SHP77 (cell line): ENCODE results near the gene SYNGR1.
"Not testable (repeated sequence)": the region's sequence is repeated elsewhere in the genome, so short reads cannot be mapped to it uniquely, and the experiment has no call there.

Source experiments
- DNase-seq, 2 experiments: peaks; one replicate each; lab custom pipeline; 2025; lab: John Stamatoyannopoulos, UW

Gene SYNGR1

DNA sequence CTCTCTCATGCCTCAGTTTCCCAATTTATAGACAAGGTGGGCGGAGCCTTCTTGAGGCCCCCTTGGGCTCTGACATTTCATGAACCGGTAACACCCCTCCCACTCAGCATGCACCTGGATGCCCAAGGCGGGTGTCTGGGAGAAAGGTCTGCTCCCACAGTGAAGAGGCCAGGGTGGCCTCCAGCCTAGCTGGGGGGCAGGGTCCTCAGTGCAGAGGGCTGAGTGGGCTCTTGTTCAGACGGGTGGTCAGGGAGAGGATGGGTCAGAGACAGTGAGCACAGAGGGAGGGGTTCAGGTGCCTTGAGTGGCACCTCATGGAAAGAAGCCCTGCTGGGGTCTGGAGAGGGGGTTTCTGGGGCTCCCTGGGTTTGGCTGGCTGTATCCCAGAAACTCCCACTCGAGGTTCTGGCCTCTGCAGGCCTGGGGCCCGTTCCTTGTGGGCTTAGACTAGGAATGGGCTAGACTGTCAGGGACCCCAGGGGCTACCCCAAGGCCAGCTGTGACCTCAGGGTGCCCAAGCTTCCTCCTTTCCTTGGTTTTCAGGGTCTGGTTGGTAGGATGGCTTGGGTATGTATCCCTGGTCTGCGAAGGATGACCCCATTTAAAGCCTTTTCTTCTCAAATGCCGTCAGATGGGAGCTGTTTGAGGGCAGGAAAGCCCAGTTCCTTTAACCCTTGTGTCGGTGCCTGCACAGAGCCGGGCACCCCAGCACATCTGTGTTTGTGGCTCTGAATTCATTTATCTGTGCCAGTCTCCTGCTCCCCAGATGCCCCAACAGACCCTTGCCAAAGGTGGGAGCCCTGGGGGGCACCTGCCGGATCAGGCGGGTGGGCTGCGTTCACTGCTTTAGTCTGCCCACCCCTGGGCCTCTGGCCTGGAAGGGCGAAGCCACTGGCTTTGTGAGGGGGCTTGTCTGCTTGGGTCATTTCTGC is 1.2 kb downstream of the SYNGR1 start:
- no peak for DNase-seq

DNA sequence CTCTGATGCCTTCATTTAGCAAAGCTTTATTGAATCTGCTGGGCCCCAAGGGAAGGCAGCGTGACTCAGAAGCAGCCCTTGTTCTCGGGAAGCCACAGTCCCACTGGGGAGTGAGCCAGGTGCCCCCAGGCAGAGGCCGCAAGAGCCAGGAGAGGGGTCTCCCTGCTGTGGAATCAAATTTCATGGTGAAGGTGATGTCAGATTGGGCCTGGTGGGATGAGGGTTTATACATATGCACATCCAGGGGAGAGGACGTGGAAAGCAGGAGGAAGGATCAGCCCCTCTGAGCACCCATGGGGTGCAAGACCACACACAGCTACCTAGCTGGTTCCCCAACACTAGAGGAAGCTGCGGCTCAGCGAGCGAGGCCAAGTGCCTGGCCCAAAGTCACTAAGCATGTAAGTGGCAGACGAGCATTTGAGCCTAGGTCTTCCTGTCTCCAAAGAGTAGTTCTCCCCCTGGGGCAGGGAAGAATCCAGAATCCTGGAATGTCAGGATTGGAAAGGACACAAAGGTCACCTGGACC is 2.0 kb downstream of the SYNGR1 start:
- no peak for DNase-seq

DNA sequence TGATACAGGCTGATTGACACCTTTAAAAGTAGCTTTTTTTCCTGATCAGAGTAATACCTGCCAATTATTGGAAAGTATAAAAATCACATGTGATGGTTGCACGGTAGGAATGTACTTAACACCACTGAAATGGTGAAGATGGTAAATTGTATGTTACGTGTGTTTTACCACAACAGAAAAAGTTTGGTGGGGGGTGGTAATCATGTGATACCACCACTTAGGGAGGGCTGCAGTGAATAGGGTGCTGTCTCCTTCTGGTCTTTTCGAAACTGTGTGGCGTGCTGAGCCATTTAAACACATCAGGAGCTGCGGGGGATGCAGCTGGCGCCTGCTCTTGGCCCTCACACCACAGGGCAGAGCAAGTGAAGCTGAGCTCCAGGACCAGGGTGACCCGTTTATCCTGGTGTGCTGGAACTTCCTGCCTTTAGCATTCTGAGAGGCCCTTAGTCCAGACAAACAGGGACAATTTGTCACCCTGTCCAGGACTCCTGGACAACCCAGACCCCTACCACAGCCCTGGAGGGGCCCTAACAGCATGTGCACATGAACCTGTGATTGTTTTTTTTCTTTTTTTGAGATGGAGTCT is 2.6 kb downstream of the SYNGR1 start:
- no peak for DNase-seq

DNA sequence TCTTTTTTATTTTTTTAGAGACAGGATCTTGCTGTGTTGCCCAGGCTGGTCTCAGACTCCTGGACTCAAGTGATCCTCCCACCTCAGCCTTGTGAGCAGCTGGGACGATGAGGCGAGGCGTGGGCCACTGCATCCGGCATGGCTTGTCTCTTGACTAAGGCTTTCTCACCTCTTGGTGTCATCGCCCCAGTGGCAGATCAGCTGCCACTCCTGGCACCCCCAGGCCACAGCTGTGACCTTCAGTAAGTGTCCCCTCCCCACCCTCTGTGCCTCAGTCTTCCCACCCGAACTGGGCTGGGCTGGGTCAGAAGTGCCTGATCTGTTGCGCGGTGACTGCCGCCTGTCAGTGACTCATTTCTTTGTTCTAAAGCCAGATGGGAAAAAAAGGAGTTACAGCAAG is 3.6 kb downstream of the SYNGR1 start:
- DNase-seq: no peak

DNA sequence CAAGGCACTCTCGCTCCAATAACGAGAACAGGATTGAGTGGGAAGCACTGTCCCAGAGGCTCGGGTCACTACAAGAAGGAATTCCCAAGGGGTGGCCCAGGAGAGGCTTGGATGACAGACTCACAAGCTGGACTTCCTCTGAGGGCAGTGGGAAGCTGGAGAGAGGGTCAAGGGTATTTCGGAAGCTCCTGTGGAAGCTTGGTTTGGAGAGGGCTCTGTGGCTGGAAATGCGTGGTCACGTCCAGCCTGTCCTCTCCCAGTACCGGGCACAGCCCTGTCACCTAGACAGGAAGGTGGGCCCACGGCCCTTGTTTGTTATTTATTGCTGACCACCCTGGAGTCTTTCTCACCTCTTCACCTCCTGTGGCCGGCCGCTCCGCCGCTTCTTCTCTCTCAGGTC is 5.3 kb downstream of the SYNGR1 start:
- DNase-seq: no peak

DNA sequence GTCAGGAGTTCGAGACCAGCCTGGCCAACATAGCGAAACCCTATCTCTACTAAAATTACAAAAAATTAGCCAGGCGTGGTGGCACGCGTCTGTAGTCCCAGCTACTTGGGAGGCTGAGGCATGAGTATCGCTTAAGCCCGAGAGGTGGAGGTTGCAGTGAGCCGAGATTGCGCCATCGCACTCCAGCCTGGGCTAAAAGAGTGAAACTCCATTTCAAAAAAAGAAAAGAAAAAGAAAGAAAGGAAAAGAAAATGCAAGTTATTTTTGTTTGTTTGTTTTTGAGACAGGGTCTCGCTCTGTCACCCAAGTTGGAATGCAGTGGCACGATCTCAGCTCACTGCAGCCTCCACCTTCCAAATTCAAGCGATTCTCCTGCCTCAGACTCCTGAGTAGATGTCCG is 6.0 kb downstream of the SYNGR1 start:
- DNase-seq: not testable (repeated sequence)

DNA sequence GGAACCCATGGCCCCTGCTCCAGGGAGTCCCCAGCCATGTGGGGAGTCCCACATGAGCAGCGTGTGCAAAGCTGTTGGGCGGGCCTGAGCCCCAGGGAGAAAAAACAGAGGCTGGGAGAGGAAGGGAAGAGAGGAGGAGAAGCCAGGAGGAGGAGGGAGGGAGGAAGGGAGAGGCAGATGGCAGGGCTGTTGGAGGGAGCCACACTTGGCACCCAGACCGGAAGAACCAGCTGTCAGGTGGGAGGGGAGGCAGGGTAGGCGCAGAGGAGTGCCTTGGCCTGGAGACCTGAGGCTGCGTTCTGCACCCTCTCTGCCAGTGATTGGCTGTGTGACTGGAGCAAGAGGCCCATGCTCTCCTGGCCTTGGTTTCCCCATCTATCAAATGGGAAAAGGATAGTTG is 6.7 kb downstream of the SYNGR1 start:
- peak; percentile 8 to 71 for DNase-seq

DNA sequence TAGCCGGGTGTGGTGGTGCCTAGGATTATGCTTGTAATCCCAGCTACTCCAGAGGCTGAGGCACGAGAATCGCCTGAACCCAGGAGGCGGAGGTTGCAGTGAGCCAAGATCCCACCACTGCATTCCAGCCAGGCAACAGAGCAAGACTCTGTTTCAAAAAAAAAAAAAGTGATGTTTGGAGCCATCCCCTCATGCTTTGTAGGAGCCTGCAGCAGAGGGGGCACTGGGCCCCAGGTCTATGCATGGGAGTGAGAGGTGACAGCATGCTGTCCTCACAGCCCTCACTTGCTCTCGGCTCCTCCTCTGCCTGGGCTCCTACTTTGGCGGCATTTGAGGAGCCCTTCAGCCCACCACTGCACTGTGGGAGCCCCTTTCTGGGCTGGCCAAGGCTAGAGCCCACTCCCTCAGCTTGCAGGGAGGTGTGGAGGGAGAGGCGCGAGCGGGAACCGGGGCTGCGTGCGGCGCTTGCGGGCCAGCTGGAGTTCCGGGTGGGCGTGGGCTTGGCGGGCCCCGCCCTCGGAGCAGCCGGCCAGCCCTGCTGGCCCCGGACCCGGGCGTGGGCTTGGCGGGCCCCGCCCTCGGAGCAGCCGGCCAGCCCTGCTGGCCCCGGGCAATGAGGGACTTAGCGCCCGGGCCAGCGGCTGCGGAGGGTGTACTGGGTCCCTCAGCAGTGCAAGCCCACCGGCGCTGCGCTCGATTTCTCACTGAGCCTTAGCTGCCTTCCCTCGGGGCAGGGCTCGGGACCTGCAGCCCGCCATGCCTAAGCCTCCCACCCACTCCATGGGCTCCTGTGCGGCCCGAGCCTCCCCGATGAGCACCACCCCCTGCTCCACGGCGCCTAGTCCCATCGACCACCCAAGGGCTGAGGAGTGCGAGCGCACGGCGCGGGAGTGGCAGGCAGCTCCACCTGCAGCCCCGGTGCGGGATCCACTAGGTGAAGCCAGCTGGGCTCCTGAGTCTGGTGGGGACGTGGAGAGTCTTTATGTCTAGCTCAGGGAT is 7.6 kb downstream of the SYNGR1 start:
- DNase-seq: not testable (repeated sequence)

DNA sequence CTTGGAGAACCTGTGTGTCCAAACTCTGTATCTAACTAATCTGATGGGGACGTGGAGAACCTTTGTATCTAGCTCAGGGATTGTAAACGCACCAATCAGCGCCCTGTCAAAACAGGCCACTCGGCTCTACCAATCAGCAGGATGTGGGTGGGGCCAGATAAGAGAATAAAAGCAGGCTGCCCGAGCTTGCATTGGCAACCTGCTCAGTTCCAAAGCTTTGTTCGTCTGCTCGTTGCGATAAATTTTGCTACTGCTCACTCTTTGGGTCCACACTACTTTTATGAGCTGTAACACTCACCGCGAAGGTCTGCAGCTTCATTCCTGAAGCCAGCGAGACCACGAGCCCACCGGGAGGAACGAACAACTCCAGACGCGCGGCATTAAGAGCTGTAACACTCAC is 8.4 kb downstream of the SYNGR1 start:
- not testable (repeated sequence) for DNase-seq

DNA sequence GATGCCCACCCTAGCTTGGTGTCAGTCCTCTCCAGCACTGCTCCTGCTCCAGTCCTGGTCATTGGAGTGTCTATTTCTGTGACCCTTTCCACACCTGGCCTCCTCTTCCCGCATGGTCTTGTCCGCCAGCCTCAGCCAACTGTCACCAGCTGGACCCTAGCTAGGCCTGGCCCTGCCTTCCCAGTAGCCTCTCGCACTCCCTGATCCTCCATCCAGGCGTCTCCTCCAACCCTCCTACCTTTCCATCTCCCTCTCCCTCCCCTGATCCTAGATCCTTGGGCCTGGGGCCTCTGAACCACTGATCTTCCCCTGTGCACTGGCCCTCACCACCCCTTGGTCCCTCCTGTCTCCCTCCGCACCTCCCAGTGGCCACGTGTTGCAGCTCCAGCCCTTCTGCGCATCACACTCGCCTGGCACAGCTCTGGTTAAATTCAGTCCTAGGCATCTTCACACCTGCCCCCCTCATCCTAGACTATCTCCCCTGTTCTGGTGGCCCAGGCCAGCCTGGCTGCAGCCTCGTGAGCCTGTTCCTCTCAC is 9.9 kb downstream of the SYNGR1 start:
- DNase-seq: no peak

DNA sequence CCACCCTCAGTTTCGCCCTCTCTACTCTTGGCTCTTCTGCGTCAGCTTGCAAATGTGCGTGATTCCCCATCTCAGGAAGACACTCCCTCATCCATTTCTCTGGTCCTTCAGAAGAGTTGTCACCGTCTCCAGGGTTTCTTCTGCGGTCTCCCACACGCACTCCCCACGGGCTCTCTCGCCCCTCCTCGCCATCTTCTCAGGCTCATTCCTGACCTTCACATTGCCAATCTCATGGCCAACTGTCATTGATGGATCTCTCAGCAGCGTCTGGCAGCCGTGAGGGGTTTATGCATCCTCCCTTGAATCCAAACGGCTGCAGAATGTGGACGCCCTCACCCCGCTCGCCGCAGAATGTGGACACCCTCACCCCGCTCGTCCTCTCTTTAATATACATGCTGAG is 10.5 kb downstream of the SYNGR1 start:
- DNase-seq: no peak

DNA sequence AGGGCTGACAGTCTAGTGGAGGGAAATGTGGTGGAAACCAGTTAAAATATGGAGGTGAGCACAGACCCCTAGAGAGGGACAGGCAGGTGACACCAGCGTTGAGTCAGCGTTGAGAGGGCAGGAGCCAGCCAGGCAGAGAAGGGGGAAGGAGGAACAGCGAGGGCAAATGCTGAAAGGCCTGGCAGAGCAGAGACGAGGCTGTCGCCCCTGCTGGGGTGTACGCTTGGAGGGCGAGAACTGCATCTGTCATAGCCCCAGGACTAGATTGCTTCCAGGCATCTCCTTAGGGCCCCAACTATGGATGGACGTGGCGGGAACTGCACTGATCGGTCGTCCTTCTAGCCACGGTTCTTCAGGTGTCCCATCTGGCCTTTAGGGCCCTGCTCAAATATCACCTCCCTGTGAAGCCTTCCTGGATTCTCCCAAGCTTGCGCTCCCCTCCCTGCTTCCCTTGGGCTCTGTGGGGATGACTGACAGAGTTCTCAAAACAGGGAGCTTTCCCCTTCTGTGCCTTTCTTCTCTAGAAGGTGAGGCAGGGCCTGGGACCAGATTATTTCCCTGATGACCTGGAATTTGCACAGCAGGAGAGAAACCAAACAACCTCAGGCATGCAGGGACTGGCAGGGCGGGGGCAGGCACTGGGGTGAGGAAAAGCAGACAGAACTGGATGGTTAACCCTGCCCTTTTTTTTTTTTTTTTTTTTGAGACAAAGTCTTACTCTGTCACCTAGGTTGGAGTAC is 11.1 kb downstream of the SYNGR1 start:
- no peak for DNase-seq

DNA sequence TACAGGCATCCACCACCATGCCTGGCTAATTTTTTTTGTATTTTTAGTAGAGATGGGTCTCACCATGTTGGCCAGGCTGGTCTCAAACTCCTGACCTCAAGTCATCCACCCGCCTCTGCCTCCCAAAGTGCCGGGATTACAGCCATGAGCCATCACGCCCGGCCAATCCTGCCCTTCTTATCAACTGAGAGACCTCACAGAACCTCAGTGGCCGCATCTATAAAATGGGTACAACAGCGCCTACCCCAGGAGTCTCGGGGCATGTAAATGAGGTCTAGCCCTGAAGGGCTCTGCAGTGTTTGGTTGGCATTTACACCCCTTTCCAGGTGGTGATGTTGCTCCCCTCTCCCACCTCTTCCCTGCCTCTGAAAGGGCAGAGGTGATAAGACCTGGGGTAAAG is 11.7 kb downstream of the SYNGR1 start:
- DNase-seq: no peak

DNA sequence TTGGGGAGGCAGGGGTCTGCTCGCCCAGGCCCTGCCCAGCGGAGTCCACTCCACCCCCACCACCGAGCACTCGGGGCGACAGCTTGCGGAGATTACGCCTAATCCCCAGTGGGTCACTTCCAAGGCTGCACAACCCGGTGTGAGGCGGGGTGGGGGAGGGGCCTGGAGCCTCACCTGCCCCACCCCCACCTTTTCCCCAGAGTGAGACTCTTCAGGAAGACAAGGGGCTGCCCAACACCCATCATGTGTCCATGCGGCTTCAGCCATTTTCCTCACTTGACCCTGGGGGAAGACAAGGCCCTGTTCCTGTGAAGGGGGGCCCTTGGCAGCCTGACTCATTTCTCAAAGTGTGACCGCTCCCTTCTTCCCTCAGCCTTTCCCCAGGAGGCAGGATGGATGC is 12.5 kb downstream of the SYNGR1 start:
- no peak for DNase-seq

DNA sequence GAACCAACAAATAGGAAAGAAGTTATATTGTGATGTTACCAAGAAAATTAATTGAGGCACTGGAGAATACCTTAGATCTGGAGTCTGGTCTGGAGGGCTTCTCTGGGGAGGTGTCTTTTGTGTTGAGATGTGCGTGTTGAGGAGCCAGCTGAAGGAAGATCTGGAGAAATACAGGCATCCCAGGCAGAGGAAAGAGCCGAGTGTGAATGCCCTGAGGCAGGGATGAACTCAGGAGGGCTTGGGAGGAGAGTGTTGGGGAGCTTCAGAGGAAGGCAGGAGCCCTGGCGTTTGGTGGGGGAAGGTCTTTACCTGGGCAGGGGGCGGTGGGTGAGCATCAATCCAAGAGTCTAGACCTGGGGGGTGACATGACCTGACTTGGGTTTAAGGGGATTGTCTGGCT is 13.1 kb downstream of the SYNGR1 start:
- no peak for DNase-seq

DNA sequence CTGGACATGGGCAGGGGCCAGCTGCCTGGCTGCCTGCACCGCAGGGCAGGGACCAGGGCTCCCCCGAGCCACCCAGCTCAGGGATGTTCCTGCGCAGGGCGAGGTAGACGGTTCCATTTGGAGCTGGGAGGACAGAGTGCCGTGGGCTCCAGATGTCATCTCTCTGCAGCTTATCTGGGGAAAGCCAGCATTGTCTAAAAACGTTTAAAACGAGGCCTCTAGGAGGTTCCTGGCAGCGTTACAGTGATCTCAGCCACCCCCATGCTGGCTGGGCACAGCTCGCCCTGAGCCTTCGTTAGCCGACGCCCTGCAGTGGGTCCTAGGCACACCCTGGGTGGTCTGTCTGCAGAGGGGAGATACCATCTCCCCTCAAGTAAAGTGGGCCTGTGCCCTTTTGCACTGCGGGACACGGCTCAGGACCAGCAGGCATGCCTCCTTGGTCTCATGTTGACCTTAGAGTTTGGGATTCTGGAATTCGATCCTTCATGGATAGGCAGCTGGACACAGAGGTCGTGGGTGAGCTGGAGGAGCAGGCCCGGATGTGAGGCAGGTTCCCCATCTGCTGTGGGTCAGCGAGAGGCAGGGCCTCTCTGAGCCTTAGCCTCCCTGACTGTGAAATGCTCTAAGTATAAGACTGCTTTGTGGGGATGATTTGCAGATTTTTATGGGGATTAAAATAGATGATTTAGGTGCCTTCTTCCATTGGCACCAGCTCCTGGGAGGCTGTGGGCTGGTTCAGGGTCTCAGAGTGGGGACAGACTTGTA is 14.1 kb downstream of the SYNGR1 start:
- DNase-seq: no peak

DNA sequence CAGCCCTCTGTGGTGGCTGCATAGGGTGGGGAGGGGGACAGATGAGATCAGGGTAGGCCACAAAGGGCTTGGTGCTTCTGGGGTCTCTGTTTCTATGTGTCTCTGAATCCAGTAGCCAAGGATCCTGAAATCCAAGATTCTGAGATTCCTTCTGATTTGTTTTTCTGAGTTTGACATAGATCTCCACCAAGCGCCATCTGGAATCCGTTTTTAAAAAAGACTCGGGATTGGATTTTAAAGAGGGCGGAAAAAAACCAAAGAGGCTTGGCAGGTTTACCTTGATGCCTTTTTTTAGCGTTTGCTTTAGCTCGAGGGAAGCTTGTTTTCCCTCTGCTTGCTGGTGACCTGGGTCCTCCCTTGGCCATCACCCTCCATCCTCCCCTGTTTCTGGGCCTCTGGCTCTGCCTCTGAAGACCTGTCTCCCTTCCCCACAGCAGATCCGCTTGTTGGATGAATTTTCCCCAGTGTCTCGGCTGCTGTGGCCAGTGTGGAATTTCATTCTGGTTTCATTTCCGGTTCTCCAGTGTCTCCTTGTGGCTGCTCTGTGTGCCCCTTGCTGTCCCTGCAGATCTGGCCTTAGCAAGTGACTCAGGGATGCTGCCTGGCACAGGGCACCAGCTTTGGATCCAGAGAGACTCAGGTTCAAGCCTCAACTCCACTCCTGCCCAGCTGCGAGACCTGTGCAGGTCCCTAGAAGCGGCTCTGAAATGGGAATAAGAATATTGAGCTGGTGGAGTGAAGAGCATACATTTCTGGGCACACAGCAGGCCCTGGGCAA is 15.1 kb downstream of the SYNGR1 start:
- no peak for DNase-seq

DNA sequence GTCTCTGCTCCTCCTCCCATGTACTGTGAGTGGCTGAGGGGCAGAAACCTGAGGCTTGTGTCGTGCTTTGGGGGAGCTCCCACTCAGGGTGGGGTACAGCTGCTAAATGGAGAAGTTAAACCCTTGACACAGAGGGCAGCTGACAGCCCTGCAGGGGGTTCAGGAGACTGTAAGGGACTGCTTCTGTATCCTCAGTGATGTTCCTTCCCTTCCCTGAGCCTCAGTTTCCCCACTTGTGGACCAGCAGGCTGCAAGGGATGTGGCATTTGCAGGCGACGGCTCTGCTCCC is 15.6 kb downstream of the SYNGR1 start:
- DNase-seq: no peak

DNA sequence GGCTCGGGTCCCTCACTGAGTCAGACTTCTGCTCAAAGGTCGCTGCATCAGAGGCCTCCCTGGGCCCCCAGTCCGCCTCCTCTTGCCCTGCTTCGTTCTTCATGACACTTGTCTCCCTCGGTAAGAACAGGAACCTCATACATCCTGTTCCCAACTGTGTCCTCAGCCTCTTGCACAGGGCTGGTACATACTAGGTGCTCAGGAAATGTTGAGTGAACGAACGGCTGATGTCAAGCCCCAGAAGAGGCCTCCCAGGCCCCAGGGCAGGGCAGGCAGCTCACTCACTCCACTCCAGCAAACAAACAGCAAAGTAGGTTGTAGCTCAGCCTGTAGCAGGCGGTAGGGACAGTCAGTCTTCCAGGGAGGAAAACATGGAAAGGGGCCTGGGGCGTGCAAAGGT is 17.2 kb downstream of the SYNGR1 start:
- DNase-seq: no peak

DNA sequence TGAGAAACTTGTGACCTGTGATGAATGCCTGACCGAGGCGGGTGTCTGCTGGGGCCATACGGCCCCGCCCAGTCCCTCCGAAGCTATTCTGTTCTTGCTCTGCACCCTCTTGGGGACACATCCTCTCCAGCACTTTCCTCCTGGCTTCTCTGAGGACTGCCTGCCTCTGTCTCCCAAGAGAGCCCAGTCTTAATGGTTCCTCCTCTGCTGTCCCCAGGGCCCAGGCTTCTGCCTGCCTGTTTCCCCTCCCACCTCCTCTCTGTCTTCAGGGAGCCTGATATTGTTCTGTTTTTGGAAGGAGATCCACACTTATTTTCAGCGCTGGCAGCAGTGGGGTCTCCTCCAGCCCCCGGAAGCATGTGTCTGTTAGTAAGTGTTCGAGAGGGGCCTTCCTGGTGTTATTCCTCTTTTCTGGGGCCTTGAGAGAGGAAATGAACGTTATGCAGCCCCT is 18.7 kb downstream of the SYNGR1 start:
- DNase-seq: no peak
